Urinary bladder (tissue), 4 donors: ENCODE data around the gene LIMA1. TPM values are rescaled to one million over a fixed set of nuclear protein-coding genes. Genes with fewer than 3 reads are reported as not detected.
"Not testable (repeated sequence)": the region's sequence is repeated elsewhere in the genome, so short reads cannot be mapped to it uniquely, and the experiment has no call there.

Source experiments
- DNase-seq: peaks from one replicate; pipeline ENCODE4 v3.0.0-alpha.2; 2015; ENCODE audit errors: extremely low spot score
- H3K27ac ChIP-seq: one replicate; pipeline ENCODE4 v1.5.1; 2013; ENCODE audit warnings: low read depth, mild to moderate bottlenecking, moderate library complexity
- H3K36me3 ChIP-seq: one replicate; pipeline ENCODE4 v1.6.1; 2013; ENCODE audit warnings: mild to moderate bottlenecking, moderate library complexity; ENCODE audit not compliant: insufficient read depth
- H3K4me1 ChIP-seq: one replicate; pipeline ENCODE4 v1.6.1; 2013; ENCODE audit warnings: mild to moderate bottlenecking, moderate library complexity; ENCODE audit not compliant: insufficient read depth
- H3K4me3 ChIP-seq: one replicate; pipeline ENCODE4 v1.5.1; 2013; ENCODE audit warnings: low read depth, low read length
- WGBS: extraction: QIAGEN DNeasy Blood & Tissue Kit; methylation state at CpG from one replicate; pipeline ENCODE4 v1.1.7; 2013; 5-methylcytosine and 5-hydroxymethylcytosine counted together
- polyA plus RNA-seq: library from polyadenylated mRNA; stranded (reverse); fragments of 200-250 nt; gene quantifications from one replicate; pipeline ENCODE4 v1.2.3, GENCODE V29; 2013
- total RNA-seq: library from RNA; depleted of rRNA; stranded (reverse); fragments of >200 nt; gene quantifications from one replicate; pipeline ENCODE4 v1.2.3, GENCODE V29; 2014
- donor health status: healthy with polysubstance abuse.
- donor health status: healthy.

The LIMA1 gene
- total and polyA plus RNA-seq, 2 donors = 47.3 to 137 TPM

GRCh38 chr12:50248883-50249282 is 34.4 kb downstream of the LIMA1 start:
- DNase-seq = no peak
- 96% methylated on average over 2 of the region's 2 CpGs for WGBS
- Histone ChIP-seq H3K27ac (no peak overlapping the region), H3K4me1 (no peaks in the 10 kb centered on the region), H3K36me3 (no peaks in the 10 kb centered on the region), H3K4me3 (no peak overlapping the region)

GRCh38 chr12:50248411-50248810 is 34.9 kb downstream of the LIMA1 start:
- Histone ChIP-seq H3K36me3 (no peaks in the 10 kb centered on the region), H3K27ac (no peak overlapping the region), H3K4me3 (no peak overlapping the region), H3K4me1 (no peaks in the 10 kb centered on the region)
- WGBS = 80% methylated on average over 4 of the region's 4 CpGs
- DNase-seq = no peak

- not testable (repeated sequence) for H3K27ac ChIP-seq, H3K36me3 ChIP-seq, H3K4me1 ChIP-seq, DNase-seq, H3K4me3 ChIP-seq
- WGBS = 85% methylated on average over 9 of the region's 9 CpGs
Observed at GRCh38 chr12:50247665-50248064, 35.7 kb downstream of the LIMA1 start.

GRCh38 chr12:50246873-50247612 is 36.3 kb downstream of the LIMA1 start:
- Histone ChIP-seq H3K36me3 (no peaks in the 10 kb centered on the region), H3K4me1 (no peaks in the 10 kb centered on the region), H3K4me3 (no peak overlapping the region), H3K27ac (peak overlapping the region; percentile 25)
- 28% methylated on average over 3 of the region's 3 CpGs for WGBS
- DNase-seq = no peak

DNA sequence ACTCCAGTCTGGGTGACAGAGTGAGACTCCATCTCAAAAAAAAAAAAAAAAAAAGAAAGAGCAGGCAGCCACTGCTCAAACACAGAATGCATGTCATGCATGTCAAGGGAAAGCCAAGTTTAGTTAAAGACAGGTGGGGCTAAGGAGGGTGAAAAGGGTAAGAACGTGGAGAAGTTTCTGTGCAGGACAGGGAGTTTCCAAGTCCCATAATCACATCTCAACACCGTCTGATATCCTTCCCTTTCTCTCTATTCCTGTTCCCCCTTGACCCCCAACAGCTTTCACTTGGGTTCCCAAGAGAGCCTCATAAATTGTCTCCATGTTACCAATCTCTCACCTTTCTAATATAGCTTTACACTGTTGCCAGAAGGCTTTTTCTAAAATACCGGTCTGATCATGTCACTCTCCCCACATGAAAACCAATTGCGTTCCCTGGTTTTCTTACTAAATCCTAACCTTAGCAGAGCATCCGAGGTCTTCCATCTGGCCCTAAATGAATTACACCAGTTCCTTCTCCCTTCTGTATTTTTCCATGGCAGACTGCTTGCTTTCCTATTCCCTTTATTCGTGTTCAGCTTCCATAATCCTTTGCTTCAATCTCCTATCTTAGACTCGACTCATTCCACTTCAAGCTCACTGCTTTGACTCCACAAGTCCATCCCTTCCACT is 37.0 kb downstream of the LIMA1 start:
- H3K36me3 ChIP-seq = no peaks in the 10 kb centered on the region
- 71% methylated on average over 7 of the region's 7 CpGs for WGBS
- no peak overlapping the region for H3K4me3 ChIP-seq

DNA sequence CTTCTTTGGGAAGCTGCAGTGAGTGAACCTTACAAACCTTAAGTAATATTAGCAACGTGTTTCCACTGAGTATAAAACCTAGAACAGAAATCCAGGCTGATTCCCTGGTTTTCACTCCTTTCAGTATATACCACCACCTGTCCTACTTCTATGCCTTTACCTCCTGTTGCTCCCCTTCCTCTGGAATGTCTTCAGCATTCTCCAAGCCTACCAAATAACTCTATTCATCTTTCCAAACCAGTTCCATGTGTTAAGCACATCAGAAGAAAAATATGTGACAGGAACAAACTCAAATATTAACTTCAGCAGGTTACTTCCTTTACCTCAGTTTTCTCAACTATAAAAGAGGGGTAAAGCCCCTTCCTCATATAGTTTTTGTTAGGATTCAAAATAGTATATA is 39.8 kb downstream of the LIMA1 start:
- no peak for DNase-seq
- WGBS = 46% methylated on average over 1 of the region's 1 CpG
- H3K4me3 ChIP-seq = no peak overlapping the region
- no peak overlapping the region for H3K27ac ChIP-seq
- H3K4me1 ChIP-seq = no peaks in the 10 kb centered on the region
- no peaks in the 10 kb centered on the region for H3K36me3 ChIP-seq

More for the DNA sequence above, 37.0 kb downstream of the LIMA1 start:
- Histone ChIP-seq H3K4me1 (no peaks in the 10 kb centered on the region), H3K27ac (no peak overlapping the region)
- no peak for DNase-seq

DNA sequence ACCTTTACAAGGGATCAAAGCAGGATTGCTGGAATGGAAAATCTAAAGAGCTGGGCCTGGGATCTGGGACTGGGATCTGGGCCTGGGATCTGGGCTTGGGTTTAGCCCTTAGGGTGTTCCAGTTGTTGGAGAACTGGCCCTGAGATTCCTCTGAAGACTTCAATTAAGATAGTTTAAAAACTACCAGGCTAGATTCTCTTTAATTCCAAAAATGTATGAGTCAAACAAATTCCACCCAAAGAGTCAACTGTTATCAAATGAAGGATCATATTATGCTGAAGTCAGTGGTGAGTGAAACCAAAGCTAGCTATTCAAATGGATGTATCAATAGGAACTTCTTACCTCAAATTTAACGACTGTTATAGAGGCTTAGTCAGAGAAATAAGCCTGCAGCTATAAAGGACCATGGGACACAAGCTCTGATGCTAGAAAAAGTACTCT is 40.5 kb downstream of the LIMA1 start:
- Histone ChIP-seq H3K4me1 (no peaks in the 10 kb centered on the region), H3K27ac (peak overlapping the region; percentile 71)
- 22% methylated on average over 1 of the region's 1 CpG for WGBS

GRCh38 chr12:50241178-50241577 is 42.1 kb downstream of the LIMA1 start:
- Histone ChIP-seq H3K4me3 (no peak overlapping the region), H3K36me3 (no peaks in the 10 kb centered on the region), H3K4me1 (no peaks in the 10 kb centered on the region), H3K27ac (peak overlapping the region; percentile 53)
- 83% methylated on average over 1 of the region's 1 CpG for WGBS
- no peak for DNase-seq

More for the DNA sequence above, 40.5 kb downstream of the LIMA1 start:
- no peak for DNase-seq
- H3K36me3 ChIP-seq = no peaks in the 10 kb centered on the region
- no peak overlapping the region for H3K4me3 ChIP-seq

- no peak overlapping the region for H3K4me3 ChIP-seq
- H3K27ac ChIP-seq = no peak overlapping the region
- WGBS = 29% methylated on average over 1 of the region's 1 CpG
- H3K36me3 ChIP-seq = no peaks in the 10 kb centered on the region
- H3K4me1 ChIP-seq = no peaks in the 10 kb centered on the region
- no peak for DNase-seq
Observed at GRCh38 chr12:50240792-50241114, 42.6 kb downstream of the LIMA1 start.

DNA sequence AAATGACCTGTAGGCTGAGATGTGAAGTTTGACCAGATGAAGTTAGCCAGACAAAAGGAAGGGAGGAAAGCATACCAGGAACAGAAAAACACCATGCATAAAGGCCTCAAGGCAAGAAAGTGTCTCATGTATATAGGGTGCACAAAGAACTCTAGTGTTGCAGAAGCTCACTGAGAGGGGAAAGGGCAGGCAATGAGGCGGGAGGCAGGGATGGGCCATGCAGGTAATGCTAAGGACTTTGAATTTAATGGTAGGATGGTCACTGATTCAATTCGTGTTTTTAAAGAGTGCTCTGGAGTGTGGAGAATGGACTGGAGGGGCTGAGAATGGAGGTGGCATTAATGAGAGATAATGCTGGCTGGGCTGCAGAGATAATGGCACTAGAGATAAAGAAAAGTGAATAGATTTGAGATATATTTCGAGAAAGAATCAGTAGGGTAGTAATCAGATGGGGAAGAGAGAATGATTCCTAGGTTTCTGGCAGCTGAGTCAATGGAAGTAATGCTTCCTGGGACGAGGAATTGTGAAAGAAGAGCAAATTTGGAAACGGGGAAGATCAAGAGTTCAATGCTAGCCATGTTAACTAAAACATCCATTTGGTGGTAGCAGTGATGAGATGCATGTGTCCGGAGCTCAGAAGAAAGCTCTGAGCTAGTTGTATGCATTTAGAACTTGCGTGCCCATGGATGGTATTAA is 43.1 kb downstream of the LIMA1 start:
- H3K36me3 ChIP-seq = no peaks in the 10 kb centered on the region
- no peak overlapping the region for H3K4me3 ChIP-seq
- WGBS = 82% methylated on average over 7 of the region's 7 CpGs
- no peaks in the 10 kb centered on the region for H3K4me1 ChIP-seq
- no peak overlapping the region for H3K27ac ChIP-seq
- DNase-seq = no peak

DNA sequence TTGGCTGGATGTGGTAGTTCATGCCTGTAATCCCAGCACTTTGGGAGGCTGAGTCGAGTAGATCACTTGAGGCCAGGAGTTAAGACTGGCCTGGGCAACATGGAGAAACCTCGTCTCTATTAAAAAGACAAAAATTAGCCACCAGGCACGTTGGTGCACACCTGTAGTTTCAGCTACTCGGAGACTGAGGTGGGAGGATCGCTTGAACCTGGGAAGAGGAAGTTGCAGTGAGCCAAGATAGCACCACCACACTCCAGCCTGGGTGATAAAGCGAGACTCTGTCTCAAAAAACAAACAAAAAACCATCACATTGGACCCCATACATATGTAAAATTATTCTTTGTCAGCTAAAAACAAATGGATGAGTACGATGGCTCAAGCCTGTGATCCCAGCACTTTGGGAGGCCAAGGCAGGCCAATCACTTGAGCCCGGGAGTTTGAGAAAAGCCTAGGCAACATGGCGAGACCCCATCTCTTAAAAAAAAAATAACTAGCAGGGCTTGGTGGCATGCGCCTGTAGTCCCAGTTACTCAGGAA is 43.9 kb downstream of the LIMA1 start:
- 93% methylated on average over 10 of the region's 10 CpGs for WGBS
- Histone ChIP-seq H3K4me3 (no peak overlapping the region), H3K4me1 (no peaks in the 10 kb centered on the region), H3K27ac (no peak overlapping the region), H3K36me3 (no peaks in the 10 kb centered on the region)
- DNase-seq = no peak

GRCh38 chr12:50234347-50234746 is 49.0 kb downstream of the LIMA1 start:
- DNase-seq = no peak
- H3K4me1 ChIP-seq = no peaks in the 10 kb centered on the region
- no peak overlapping the region for H3K27ac ChIP-seq
- H3K4me3 ChIP-seq = no peak overlapping the region
- H3K36me3 ChIP-seq = no peaks in the 10 kb centered on the region
- 75% methylated on average over 3 of the region's 3 CpGs for whole genome bisulfite sequencing

DNA sequence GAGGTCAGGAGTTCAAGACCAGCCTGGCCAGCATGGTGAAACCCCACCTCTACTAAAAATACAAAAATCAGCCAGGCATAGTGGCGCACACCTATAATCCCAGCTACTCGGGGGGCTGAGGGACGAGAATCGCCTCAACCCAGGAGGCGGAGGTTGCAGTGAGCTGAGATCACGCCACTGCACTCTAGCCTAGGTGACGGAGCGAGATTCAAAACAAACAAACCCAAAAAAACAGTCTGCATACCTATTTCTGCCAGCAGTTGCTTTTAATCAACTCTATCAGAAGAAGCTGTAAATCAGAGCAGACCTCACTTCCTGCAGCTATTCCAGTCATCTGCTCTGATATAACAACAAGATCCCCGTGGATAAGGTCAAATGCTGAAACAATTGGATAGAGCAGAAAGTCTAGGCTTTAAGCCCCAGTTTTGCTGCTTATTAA is 50.5 kb downstream of the LIMA1 start:
- Histone ChIP-seq H3K4me3 (no peak overlapping the region), H3K36me3 (no peaks in the 10 kb centered on the region), H3K27ac (no peak overlapping the region), H3K4me1 (no peaks in the 10 kb centered on the region)
- no peak for DNase-seq
- 63% methylated on average over 9 of the region's 9 CpGs for WGBS

- 93% methylated on average over 4 of the region's 4 CpGs for WGBS
- no peak overlapping the region for H3K4me3 ChIP-seq
- H3K27ac ChIP-seq = no peak overlapping the region
- H3K4me1 ChIP-seq = no peaks in the 10 kb centered on the region
- no peak for DNase-seq
- peaks cover 2% of the 10 kb centered on the region for H3K36me3 ChIP-seq
Observed at GRCh38 chr12:50232206-50232605, 51.1 kb downstream of the LIMA1 start.
